Transverse colon (tissue), 4 donors: ENCODE results near the gene GJD3. TPM values are rescaled to one million over a fixed set of nuclear protein-coding genes. Genes with fewer than 3 reads are reported as not detected.

ENCODE experiments used
- DNase-seq: peaks from one replicate; pipeline ENCODE4 v3.0.0-alpha.2; 2019
- H3K27ac ChIP-seq, 4 donors: fragments of 200-600 bp; sonication (generic); 2 replicates each; pipeline ENCODE4 v1.5.1; 2016 to 2018; ENCODE audit warnings: inconsistent platforms in 4 of 4
- H3K27me3 ChIP-seq: fragments of 200-600 bp; sonication (generic); 2 replicates; pipeline ENCODE4 v1.5.1; 2017; ENCODE audit warnings: inconsistent platforms
- H3K36me3 ChIP-seq, 4 donors: fragments of 200-600 bp; sonication (generic); 2 replicates each; pipeline ENCODE4 v1.5.1; 2017 to 2019; ENCODE audit warnings: inconsistent platforms in 4 of 4
- H3K4me1 ChIP-seq, 4 donors: fragments of 200-600 bp; sonication (generic); 2 replicates each; pipeline ENCODE4 v1.5.1; 2017 to 2020; ENCODE audit warnings: inconsistent platforms in 4 of 4
- H3K4me3 ChIP-seq, 4 donors: fragments of 200-600 bp; sonication (generic); 1 replicate in 1 of 4; 2 replicates in 3 of 4; pipeline versions ENCODE4 v1.5.1 to v1.6.1; 2017 to 2019; ENCODE audit warnings: inconsistent platforms in 4 of 4
- H3K9me3 ChIP-seq, 2 donors: fragments of 200-600 bp; sonication (generic); 2 replicates each; pipeline ENCODE4 v1.5.1; 2017 to 2019; ENCODE audit warnings: inconsistent platforms in 2 of 2
- CTCF ChIP-seq, 5 experiments: fragments of 200-600 bp in 3 of 5; fragments of 450-650 bp in 2 of 5; sonication (generic) in 3 of 5; IDR thresholded peaks; 1 replicate in 2 of 5; 2 replicates in 3 of 5; pipeline ENCODE4 v1.5.1; 2016 to 2017; ENCODE audit warnings: antibody characterized with exemption in 5 of 5, inconsistent platforms in 3 of 5, mild to moderate bottlenecking in 2 of 5, moderate library complexity in 1 of 5
- EP300 ChIP-seq: sonication (generic); formaldehyde crosslinking; IDR thresholded peaks from one replicate; pipeline ENCODE4 v1.6.1; 2017; ENCODE audit warnings: antibody characterized with exemption, low read depth
- POLR2A ChIP-seq: fragments of 450-650 bp; IDR thresholded peaks from one replicate; pipeline ENCODE4 v1.6.1; 2016; ENCODE audit warnings: antibody characterized with exemption, mild to moderate bottlenecking, moderate library complexity
- POLR2AphosphoS5 ChIP-seq, 3 donors: sonication (generic); formaldehyde crosslinking; IDR thresholded peaks; one replicate each; pipeline ENCODE4 v1.6.1; 2016; ENCODE audit warnings: antibody characterized with exemption in 3 of 3
- WGBS, 2 donors: methylation state at CpG; one replicate each; pipeline ENCODE4 v1.1.5; 2018; ENCODE audit warnings: low coverage in 1 of 2; 5-methylcytosine and 5-hydroxymethylcytosine counted together
- in situ Hi-C, 4 donors: fragments of 200-750 bp; cut with MboI; loops; one replicate each; pipeline versions ENCODE4 v1.15.0 to v1.15.1; 2017; ENCODE audit warnings: low sequenced_read_pairs in 3 of 4, low pct_ligation_motif_present in 1 of 4, low pct_unique_long_range_greater_than_20kb in 1 of 4
- intact Hi-C: fragments of 100-400 bp; cut with DNase I; formaldehyde crosslinking; loops from one replicate; pipeline ENCODE4 v1.15.1; 2023; ENCODE audit warnings: low total_unique reads
- total RNA-seq, 4 donors: library from RNA; depleted of rRNA; stranded (reverse); fragments of >200 nt; gene quantifications; one replicate each; pipeline ENCODE4 v1.1.0, GENCODE V29; 2016

Gene GJD3
- total RNA-seq, 4 donors from 2014 or later, result not detected

GRCh38 chr17:40337351-40337750, 27.2 kb downstream of the GJD3 start:
- Histone ChIP-seq H3K4me3 (no peak overlapping the region), H3K27me3 (no peaks in the 10 kb centered on the region), H3K4me1 (peaks cover 34 to 69% (median 43%) of the 10 kb centered on the region in 4 donors), H3K36me3 (no peaks in the 10 kb centered on the region), H3K27ac (no peak overlapping the region), H3K9me3 (no peaks in the 10 kb centered on the region)
- TF ChIP-seq POLR2AphosphoS5 (IDR thresholded peaks at IDR 0.05) (no peak), CTCF (IDR thresholded peaks at IDR 0.05) (no peak), EP300 (no peak), POLR2A (no peak)
- in situ Hi-C loops (no loop called here), intact Hi-C loops (no loop called here)
- WGBS, 2 donors, result 87% methylated on average over 8 of the region's 8 CpGs; no CpG with 5 or more reads in 1 of the 2 donors
- no peak for DNase-seq

GRCh38 chr17:40335620-40336019, 28.9 kb downstream of the GJD3 start:
- TF ChIP-seq CTCF (IDR thresholded peaks at IDR 0.05) (no peak), POLR2A (no peak), POLR2AphosphoS5 (IDR thresholded peaks at IDR 0.05) (no peak), EP300 (no peak)
- Histone ChIP-seq H3K27ac (peak overlapping the region; percentile 50 to 96 (median 70)), H3K4me3 (no peak overlapping the region), H3K27me3 (no peaks in the 10 kb centered on the region), H3K9me3 (no peaks in the 10 kb centered on the region), H3K36me3 (no peaks in the 10 kb centered on the region), H3K4me1 (peaks cover 50 to 82% (median 55%) of the 10 kb centered on the region in 4 donors)
- intact Hi-C loops, result no loop called here
- WGBS, 2 donors, result 84 to 88% methylated on average over 5 to 8 of the region's 8 CpGs
- DNase-seq, result no peak
- in situ Hi-C loops, result no loop called here

GRCh38 chr17:40333781-40334448, 30.6 kb downstream of the GJD3 start:
- Histone ChIP-seq H3K4me1 (peaks cover 58 to 82% (median 66%) of the 10 kb centered on the region in 4 donors), H3K9me3 (no peaks in the 10 kb centered on the region), H3K4me3 (no peak overlapping the region), H3K27ac (peak overlapping the region; percentile 50 to 96 (median 70)), H3K27me3 (no peaks in the 10 kb centered on the region), H3K36me3 (no peaks in the 10 kb centered on the region)
- no peak for DNase-seq
- in situ Hi-C loops (no loop called here), intact Hi-C loops (no loop called here)
- no peak for TF ChIP-seq EP300
- TF ChIP-seq POLR2AphosphoS5 (IDR thresholded peaks at IDR 0.05), result no peak
- TF ChIP-seq POLR2A, result no peak
- 85% methylated on average over 4 of the region's 4 CpGs; no CpG with 5 or more reads in 1 of the 2 donors for WGBS, 2 donors

GRCh38 chr17:40331743-40332641, 32.5 kb downstream of the GJD3 start:
- Histone ChIP-seq H3K36me3 (no peaks in the 10 kb centered on the region), H3K27ac (peak overlapping the region; percentile 75 to 96 (median 84)), H3K4me3 (no peak overlapping the region), H3K4me1 (peaks cover 70 to 91% (median 79%) of the 10 kb centered on the region in 4 donors), H3K9me3 (no peaks in the 10 kb centered on the region), H3K27me3 (no peaks in the 10 kb centered on the region)
- in situ Hi-C loops (no loop called here), intact Hi-C loops (no loop called here)
- WGBS, 2 donors, result 52% methylated on average over 10 of the region's 22 CpGs; no CpG with 5 or more reads in 1 of the 2 donors
- DNase-seq, result peak; percentile 64
- TF ChIP-seq POLR2A, result no peak
- peak; percentile 79 to 85 (median 81) for TF ChIP-seq POLR2AphosphoS5 (IDR thresholded peaks at IDR 0.05)
- peak; percentile 66 for TF ChIP-seq EP300
